OCI-LY7 (cell line): ENCODE results near the gene DPH7. TPM values are rescaled to one million over a fixed set of nuclear protein-coding genes. Genes with fewer than 3 reads are reported as not detected.
"Not testable (repeated sequence)": the region's sequence is repeated elsewhere in the genome, so short reads cannot be mapped to it uniquely, and the experiment has no call there.

Source experiments
- BruUV-seq: library from RNA; stranded (reverse); fragments of 400-500 nt; replicated peaks from 2 replicates; lab custom pipeline; 2021; lab: Mats Ljungman, UMichigan
- CTCF ChIA-PET: fragments of 300-600 bp; sonication (Branson Sonifier 250); formaldehyde crosslinking; loops from one replicate; lab custom pipeline; 2022; ENCODE audit warnings: antibody characterized with exemption; ENCODE audit not compliant: unreplicated experiment; lab: Charles Lee
- POLR2A ChIA-PET: fragments of 300-600 bp; sonication (Branson Sonifier 250); formaldehyde crosslinking; loops from one replicate; lab custom pipeline; 2022; ENCODE audit warnings: antibody characterized with exemption; lab: Charles Lee
- DNase-seq: peaks from one replicate; pipeline ENCODE4 v3.0.0-alpha.2; 2015; ENCODE audit warnings: low spot score
- H2AFZ ChIP-seq: fragments of 200-600 bp; sonication (generic), shearing (Covaris generic); 2 replicates; pipeline ENCODE4 v1.6.1; 2014; ENCODE audit warnings: mild to moderate bottlenecking, antibody characterized with exemption, low read length, moderate library complexity
- H3K27ac ChIP-seq: fragments of 200-600 bp; sonication (generic); 2 replicates; pipeline ENCODE4 v1.5.1; 2014; ENCODE audit warnings: mixed run types, low read depth, mild to moderate bottlenecking, moderate library complexity, low read length, inconsistent platforms; ENCODE audit not compliant: poor library complexity, severe bottlenecking
- H3K36me3 ChIP-seq: fragments of 200-600 bp; sonication (generic); 2 replicates; pipeline ENCODE4 v1.6.1; 2014; ENCODE audit warnings: mild to moderate bottlenecking, antibody characterized with exemption, low read length, moderate library complexity, mixed read lengths; ENCODE audit not compliant: insufficient read depth
- H3K4me1 ChIP-seq: fragments of 200-600 bp; sonication (generic); 2 replicates; pipeline ENCODE4 v1.5.1; 2014; ENCODE audit warnings: mild to moderate bottlenecking, low read length; ENCODE audit not compliant: insufficient read depth, poor library complexity, severe bottlenecking
- H3K4me2 ChIP-seq: fragments of 200-600 bp; sonication (generic); 2 replicates; pipeline ENCODE4 v1.6.1; 2014; ENCODE audit warnings: mild to moderate bottlenecking, low read length
- H3K4me3 ChIP-seq: fragments of 200-600 bp; sonication (generic); 2 replicates; pipeline ENCODE4 v1.5.1; 2014; ENCODE audit warnings: mild to moderate bottlenecking, low read depth, low read length; ENCODE audit not compliant: poor library complexity, severe bottlenecking
- H3K79me2 ChIP-seq: fragments of 200-600 bp; sonication (generic); 2 replicates; pipeline ENCODE4 v1.6.1; 2016; ENCODE audit warnings: low read depth, mild to moderate bottlenecking, low read length, moderate library complexity, mixed read lengths; ENCODE audit not compliant: insufficient read depth
- H3K9me2 ChIP-seq: fragments of 200-600 bp; sonication (generic); 2 replicates; pipeline ENCODE4 v1.6.1; 2016; ENCODE audit warnings: mild to moderate bottlenecking, low read length, mixed read lengths; ENCODE audit not compliant: insufficient read depth
- H3K9me3 ChIP-seq: fragments of 200-600 bp; sonication (generic); 2 replicates; pipeline ENCODE4 v1.6.1; 2014; ENCODE audit warnings: mild to moderate bottlenecking, mixed run types, low read length, mixed read lengths
- H4K20me1 ChIP-seq: fragments of 200-600 bp; sonication (generic); 2 replicates; pipeline ENCODE4 v1.6.1; 2014; ENCODE audit warnings: mild to moderate bottlenecking, antibody characterized with exemption, low read length, moderate library complexity, mixed read lengths; ENCODE audit not compliant: insufficient read depth
- EZH2phosphoT487 ChIP-seq: fragments of 200-600 bp; sonication (generic); IDR thresholded peaks from 2 replicates; pipeline ENCODE4 v1.6.1; 2018; ENCODE audit warnings: low read depth, borderline replicate concordance, mild to moderate bottlenecking, mixed run types, antibody characterized with exemption, low read length, moderate library complexity, mixed read lengths
- intact Hi-C: fragments of 100-400 bp; cut with micrococcal nuclease; formaldehyde crosslinking; loops from one replicate; pipeline ENCODE4 v1.10.0; 2022; ENCODE audit not compliant: unreplicated experiment
- total RNA-seq, 2 experiments: library from RNA; depleted of rRNA in 1 of 2; stranded (reverse); fragments of >200 nt in 1 of 2; shearing (Covaris generic) in 1 of 2; gene quantifications; 2 replicates each; pipeline ENCODE4 v1.2.3, GENCODE V29; 2014 to 2022
- TF ChIP-seq, protein P1 (sequence below): fragments of 200-600 bp; sonication (generic); conservative IDR thresholded peaks from 2 replicates; pipeline ENCODE4 v1.5.1; 2014; ENCODE audit warnings: mild to moderate bottlenecking, antibody characterized with exemption, low read length, moderate library complexity, mixed read lengths

Gene DPH7
- total RNA-seq, 2 experiments from 2014 or later: 72.9 to 95.6 TPM

DNA sequence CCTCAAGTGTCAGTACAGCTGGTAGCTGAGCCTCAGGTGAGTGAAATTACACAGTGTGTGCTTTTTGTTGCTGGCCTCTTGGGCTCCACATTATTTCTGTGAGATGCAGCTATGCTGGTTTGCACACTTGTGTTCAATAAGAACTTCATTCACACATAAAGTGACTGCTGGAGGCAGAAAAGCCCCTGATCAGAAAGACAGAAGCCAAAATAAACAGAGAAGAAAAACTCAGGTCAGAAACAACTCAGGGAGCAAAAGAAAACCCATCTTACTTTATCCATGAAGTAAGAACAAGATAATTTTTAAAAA lies 43.7 kb downstream of the DPH7 start:
- H3K27ac ChIP-seq: no peak overlapping the region
- no peaks in the 10 kb centered on the region for H4K20me1 ChIP-seq
- POLR2A ChIA-PET: no interaction called here
- no TSS peak for BruUV-seq
- H3K9me2 ChIP-seq: no peaks in the 10 kb centered on the region
- intact Hi-C loops: no loop called here
- DNase-seq: no peak
- TF ChIP-seq, protein P1, sequence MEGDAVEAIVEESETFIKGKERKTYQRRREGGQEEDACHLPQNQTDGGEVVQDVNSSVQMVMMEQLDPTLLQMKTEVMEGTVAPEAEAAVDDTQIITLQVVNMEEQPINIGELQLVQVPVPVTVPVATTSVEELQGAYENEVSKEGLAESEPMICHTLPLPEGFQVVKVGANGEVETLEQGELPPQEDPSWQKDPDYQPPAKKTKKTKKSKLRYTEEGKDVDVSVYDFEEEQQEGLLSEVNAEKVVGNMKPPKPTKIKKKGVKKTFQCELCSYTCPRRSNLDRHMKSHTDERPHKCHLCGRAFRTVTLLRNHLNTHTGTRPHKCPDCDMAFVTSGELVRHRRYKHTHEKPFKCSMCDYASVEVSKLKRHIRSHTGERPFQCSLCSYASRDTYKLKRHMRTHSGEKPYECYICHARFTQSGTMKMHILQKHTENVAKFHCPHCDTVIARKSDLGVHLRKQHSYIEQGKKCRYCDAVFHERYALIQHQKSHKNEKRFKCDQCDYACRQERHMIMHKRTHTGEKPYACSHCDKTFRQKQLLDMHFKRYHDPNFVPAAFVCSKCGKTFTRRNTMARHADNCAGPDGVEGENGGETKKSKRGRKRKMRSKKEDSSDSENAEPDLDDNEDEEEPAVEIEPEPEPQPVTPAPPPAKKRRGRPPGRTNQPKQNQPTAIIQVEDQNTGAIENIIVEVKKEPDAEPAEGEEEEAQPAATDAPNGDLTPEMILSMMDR: peak; percentile 8; the same call in 1 of the 2 replicates
- no peak for TF ChIP-seq EZH2phosphoT487
- no peaks in the 10 kb centered on the region for H3K36me3 ChIP-seq
- H3K4me3 ChIP-seq: no peak overlapping the region
- H3K79me2 ChIP-seq: no peaks in the 10 kb centered on the region
- no peaks in the 10 kb centered on the region for H3K9me3 ChIP-seq
- H3K4me2 ChIP-seq: no peak overlapping the region
- CTCF ChIA-PET: interaction anchor here (0.6 kb wide), 1 partner anchor 112 kb away, joined by 4 read pairs; the partner anchor contains the start of gene EXD3
- peaks cover 20% of the 10 kb centered on the region for H3K4me1 ChIP-seq
- peak overlapping the region; percentile 29 for H2AFZ ChIP-seq

DNA sequence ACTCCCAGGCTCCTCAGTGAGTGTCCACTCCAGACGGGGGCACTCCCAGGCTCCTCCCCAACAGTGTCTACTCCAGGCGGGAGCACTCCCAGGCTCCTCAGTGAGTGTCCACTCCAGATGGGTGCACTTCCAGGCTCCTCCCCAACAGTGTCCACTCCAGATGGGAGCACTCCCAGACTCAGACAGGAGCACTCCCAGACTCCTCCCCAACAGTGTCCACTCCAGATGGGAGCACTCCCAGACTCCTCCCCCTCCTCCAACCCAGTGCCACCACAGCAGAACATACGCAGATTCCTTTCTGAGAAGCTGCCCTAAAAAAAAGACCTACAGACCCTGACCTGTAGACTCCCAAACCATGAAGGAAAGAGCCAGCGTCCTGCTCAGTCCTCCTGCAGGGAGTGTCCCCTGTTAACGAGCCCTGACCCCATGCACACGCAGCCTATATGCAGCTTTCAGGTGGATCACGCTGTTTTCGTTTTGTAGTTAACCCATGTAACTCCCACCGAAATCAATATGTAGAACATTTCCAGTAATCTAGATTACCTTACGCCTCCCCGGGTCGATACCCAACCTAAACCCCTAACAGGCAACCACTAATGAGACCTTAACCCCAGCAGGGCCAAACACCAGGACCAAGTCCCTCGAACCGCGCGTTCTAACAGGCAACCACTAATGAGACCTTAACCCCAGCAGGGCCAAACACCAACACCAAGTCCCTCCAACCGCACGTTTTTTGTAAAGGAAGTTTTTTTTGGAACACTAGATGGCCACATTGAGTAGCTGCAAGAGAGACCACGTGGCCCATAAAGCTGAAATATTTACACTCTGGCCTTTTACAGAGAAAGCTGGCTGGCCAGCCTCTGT lies 44.2 kb downstream of the DPH7 start:
- DNase-seq: peak; percentile 77
- Histone ChIP-seq H3K79me2 (no peaks in the 10 kb centered on the region), H4K20me1 (no peaks in the 10 kb centered on the region), H3K4me1 (peaks cover 20% of the 10 kb centered on the region), H3K27ac (no peak overlapping the region), H3K9me3 (no peaks in the 10 kb centered on the region), H3K4me2 (no peak overlapping the region), H2AFZ (peak overlapping the region; percentile 29), H3K4me3 (no peak overlapping the region), H3K9me2 (no peaks in the 10 kb centered on the region), H3K36me3 (no peaks in the 10 kb centered on the region)
- intact Hi-C loops: no loop called here
- CTCF ChIA-PET: interaction anchor here (0.6 kb wide), 1 partner anchor 112 kb away, joined by 4 read pairs; the partner anchor contains the start of gene EXD3
- POLR2A ChIA-PET: no interaction called here
- no TSS peak for BruUV-seq
- TF ChIP-seq EZH2phosphoT487: no peak
- TF ChIP-seq, protein P1: peak; percentile 90

DNA sequence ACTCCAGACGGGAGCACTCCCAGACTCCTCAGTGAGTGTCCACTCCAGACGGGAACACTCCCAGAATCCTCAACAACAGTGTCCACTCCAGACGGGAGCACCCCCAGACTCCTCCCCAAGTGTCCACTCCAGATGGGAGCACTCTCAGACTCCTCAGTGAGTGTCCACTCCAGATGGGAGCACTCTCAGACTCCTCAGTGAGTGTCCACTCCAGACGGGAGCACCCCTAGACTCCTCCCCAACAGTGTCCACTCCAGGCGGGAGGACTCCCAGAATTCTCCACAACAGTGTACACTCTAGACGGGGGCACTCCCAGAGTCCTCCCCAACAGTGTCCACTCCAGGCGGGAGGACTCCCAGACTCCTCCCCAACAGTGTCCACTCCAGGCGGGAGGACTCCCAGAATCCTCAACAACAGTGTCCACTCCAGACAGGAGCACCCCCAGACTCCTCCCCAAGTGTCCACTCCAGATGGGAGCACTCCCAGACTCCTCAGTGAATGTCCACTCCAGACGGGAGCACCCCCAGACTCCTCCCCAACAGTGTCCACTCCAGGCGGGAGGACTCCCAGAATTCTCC lies 45.7 kb downstream of the DPH7 start:
- peaks cover 20% of the 10 kb centered on the region for H3K4me1 ChIP-seq
- CTCF ChIA-PET, intact Hi-C loops: not testable (repeated sequence)

More for the DNA sequence above, 45.7 kb downstream of the DPH7 start:
- BruUV-seq, H3K27ac ChIP-seq, DNase-seq, H3K9me2 ChIP-seq, H2AFZ ChIP-seq, H3K36me3 ChIP-seq, H3K4me3 ChIP-seq, H4K20me1 ChIP-seq, H3K79me2 ChIP-seq, POLR2A ChIA-PET, H3K4me2 ChIP-seq, H3K9me3 ChIP-seq: not testable (repeated sequence)
